Inferior parietal cortex (tissue), 1 donor: ENCODE measurements around the gene TNFRSF18.
A peak's percentile ranks its signal among the peaks of the same experiment; 100 is the strongest.
"Not testable (repeated sequence)": the region's sequence is repeated elsewhere in the genome, so short reads cannot be mapped to it uniquely, and the experiment has no call there.

Source experiments
- DNase-seq: peaks from one replicate; pipeline ENCODE4 v3.0.0-alpha.2; 2016; ENCODE audit errors: extremely low spot score

Gene TNFRSF18

GRCh38 chr1:1199141-1199960 is 7.0 kb downstream of the TNFRSF18 start:
- DNase-seq = no peak

DNA sequence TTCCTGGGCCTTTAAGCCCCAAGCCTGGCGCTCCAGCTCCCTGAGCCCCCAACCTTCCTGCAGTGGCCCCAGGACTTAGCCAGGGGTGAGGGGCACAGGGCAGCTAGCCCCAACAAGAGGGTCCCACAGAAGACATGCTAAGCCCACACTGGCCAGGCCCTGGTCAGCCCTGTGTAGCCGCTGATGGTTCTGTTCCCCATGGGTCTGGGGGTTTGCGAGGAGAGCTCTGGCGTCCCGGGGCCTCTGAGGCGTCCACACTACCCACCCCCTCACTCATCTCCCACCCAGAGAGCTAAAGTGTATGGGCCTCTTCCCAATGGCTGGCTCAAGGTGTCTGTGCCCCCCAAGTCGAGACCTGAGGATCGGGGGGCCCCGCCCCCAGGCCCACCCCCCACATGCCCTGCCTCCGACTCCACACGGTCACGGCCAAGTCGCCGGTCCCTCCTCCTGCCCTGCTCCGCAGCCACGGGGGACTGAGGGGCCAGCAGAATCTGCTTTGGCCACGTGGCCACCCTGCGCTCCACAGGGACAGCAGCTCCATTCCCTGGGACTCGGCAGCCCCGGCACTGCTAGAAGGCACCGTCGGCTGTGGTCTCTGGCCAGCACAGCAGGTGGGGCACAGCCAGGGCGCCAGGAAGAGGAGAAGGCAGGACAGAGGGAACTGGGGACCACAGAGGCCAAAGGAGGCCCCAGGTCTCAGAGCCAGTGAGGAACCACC is 7.8 kb downstream of the TNFRSF18 start:
- no peak for DNase-seq

DNA sequence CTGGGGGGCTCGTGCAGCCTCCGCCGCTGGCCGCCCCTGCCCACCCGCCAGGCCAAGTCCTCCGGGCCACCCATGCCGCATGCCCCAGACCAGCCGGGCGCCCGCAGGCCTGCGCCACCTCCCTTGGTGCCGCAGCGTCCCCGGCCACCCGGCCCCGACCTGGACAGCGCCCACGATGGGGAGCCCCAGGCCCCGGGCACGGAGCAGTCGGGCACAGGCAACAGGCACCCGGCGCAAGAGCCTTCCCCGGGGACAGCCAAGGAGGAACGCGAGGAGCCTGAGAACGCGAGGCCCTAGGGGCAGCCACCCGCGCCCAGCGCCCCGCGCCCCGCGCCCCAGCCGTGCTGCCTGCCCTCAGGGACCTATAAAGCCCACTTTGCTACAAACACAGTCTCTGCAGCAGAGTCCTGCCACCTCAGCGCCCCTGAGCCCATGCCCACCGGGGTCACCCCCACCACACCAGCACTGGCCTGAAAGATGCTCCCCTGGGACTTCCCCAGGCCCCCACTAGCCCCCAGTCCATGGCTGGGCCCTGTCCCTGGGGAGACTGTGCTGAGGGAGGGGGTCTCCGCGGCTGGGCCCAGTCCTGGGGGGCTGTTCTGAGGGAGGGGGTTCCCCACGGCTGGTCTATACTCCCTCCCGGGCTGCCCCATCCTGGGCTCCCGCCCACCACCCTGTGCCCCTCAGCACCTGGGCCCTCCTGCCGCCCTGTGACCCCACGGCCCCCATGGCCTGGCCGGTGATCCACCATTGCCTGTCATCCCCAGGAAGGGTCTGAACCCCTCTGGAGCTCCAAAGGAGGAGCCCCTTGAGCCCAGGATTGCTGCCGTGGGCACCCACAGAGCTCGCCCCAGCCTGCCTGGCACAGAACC is 8.6 kb downstream of the TNFRSF18 start:
- DNase-seq = no peak

DNA sequence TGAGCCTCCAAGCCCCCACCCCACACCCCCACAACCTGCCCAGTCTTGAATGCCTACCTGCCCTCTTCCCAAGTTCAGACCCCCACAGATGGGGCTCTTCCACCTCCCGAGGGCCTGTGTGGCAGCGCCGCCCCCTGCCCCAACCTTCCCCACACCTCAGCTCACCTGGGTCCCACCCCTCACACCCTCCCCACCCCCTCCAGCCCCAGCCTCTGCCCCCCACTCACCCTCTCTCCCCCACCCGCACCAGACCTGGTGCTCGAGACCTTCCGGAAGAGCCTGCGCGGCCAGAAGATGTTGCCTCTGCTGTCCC is 9.2 kb downstream of the TNFRSF18 start:
- DNase-seq = no peak

GRCh38 chr1:1196431-1197187 is 9.8 kb downstream of the TNFRSF18 start:
- DNase-seq = no peak

DNA sequence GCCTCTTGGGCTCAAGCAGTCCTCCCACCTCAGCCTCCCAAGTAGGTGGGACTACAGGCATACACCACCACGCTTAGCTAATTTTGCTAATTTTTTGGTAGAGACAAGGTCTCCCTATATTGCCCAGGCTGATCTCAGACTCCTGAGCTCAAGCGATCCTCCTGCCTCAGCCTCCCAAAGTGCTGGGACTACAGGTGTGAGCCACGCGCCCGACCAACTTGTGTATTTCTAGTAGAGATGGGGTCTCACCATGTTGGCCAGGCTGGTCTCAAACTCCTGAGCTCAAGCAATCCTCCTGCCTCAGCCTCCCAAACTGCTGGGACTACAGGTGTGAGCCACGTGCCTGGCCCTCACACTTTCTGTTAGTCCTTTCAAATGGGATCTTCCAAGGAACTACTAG is 10.7 kb downstream of the TNFRSF18 start:
- not testable (repeated sequence) for DNase-seq

- no peak for DNase-seq
Measured at GRCh38 chr1:1194723-1195122, 11.7 kb downstream of the TNFRSF18 start.

DNA sequence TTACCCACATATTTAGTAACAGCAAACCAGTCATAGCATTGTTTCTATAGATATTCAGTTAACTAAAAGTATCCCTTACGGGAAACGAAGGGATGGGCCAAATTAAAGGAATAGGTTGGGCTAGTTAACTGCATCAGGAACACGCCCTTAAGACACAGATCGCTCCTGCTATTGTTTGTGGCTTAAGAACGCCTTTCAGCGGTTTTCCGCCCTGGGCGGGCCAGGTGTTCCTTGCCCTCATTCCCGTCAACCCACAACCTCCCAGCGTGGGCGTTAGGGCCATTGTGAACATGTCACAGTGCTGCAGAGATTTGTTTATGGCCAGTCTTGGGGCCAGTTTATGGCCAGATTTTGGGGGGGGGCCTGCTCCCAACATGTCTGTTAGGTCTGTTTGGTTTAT is 14.7 kb downstream of the TNFRSF18 start:
- no peak for DNase-seq

- no peak for DNase-seq
Measured at GRCh38 chr1:1189111-1189510, 17.3 kb downstream of the TNFRSF18 start.

GRCh38 chr1:1187938-1188337 is 18.5 kb downstream of the TNFRSF18 start:
- DNase-seq = no peak

DNA sequence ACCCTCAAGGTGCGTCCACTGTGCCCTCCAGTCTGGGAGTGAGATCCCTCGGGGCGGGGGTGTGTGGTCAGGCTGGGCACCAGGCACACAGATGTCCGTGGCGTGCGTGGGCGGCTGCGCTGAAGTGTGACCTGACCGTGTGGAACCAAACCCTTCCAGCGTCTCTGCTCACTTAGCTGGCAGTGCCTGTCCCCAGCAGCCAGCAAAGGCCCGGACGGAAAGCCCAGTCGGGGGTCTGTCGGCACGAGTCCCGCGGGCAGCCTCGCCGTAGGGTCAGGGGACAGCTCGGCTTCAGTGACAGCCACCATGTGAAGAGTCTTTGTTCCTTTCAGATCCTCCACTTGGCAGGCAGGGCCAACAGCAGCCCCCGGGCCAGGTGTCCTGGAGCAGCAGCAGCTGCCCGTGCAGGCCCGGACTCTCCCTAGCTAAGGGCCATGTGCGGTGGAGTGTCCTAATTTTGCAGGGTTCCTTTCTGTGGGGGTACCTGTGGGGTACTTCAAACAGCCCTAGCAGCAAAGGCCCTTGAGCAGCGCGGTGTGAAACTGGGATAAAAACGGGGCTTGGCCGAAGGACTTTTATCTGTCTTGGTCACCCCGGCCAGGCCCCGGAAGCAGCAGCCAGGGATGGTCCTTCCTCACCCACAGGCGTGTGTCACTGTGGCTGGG is 21.2 kb downstream of the TNFRSF18 start:
- DNase-seq = peak; percentile 6

- DNase-seq = no peak
Measured at GRCh38 chr1:1183833-1184775, 22.3 kb downstream of the TNFRSF18 start.

DNA sequence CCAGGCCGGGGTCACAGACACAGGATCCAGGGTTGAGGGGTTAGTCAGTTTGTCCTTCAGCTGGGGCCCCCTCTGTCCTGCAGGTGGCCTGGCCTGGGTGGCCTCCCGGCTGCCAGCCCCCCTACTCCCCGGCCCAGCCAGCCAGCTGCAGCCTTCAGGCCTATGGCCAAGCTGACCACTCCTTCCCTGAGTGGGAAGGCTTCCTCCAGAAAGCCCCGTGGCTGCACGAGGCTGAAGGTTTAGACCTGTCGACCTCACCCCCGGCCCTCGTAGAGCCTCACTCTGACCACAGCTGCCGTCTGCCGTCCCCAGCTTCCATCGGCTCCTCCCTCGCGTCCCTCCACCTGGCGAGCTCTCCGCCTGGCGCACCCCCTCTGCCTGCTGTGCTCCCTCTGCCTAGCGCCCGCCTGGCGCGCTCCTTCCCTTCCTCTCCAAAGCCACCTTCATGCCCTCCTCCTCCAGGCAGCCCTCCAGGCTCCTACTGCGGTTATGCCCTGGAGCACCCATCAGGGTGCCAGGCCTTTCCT is 23.1 kb downstream of the TNFRSF18 start:
- DNase-seq = no peak

DNA sequence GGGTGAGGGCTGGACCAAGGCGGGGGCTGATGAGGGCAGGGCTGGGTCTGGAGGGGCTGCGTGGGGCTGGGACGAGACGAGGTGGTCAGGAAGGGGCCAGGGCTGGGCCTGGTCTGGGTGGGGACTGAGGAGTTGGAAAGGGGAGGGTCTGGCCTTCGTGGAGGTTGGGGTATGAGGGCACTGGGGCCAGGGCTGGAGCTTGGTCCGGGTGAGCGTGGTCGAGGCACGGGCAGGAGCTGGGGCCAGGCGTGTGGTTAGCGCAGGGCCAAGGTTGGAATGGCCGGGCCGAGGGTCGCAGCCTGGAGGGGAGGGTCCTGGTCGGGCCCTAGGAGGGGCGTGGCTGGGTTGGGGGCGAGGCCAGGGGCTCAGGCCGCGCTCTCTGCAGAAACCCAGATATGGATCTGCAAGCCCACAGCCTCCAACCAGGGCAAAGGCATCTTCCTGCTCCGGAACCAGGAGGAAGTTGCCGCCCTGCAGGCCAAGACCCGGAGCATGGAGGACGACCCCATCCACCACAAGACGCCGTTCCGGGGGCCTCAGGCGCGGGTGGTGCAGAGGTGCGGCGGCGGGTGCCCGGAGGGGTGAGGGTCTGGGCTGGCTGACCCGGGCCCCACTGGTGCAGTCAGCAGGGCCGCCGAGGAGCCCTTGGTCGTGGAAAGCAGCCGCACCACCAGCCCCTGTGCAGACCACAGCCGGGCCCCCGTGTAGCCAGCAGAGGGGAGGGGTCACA is 23.7 kb downstream of the TNFRSF18 start:
- DNase-seq = no peak

- no peak for DNase-seq
Measured at GRCh38 chr1:1181938-1182410, 24.4 kb downstream of the TNFRSF18 start.

DNA sequence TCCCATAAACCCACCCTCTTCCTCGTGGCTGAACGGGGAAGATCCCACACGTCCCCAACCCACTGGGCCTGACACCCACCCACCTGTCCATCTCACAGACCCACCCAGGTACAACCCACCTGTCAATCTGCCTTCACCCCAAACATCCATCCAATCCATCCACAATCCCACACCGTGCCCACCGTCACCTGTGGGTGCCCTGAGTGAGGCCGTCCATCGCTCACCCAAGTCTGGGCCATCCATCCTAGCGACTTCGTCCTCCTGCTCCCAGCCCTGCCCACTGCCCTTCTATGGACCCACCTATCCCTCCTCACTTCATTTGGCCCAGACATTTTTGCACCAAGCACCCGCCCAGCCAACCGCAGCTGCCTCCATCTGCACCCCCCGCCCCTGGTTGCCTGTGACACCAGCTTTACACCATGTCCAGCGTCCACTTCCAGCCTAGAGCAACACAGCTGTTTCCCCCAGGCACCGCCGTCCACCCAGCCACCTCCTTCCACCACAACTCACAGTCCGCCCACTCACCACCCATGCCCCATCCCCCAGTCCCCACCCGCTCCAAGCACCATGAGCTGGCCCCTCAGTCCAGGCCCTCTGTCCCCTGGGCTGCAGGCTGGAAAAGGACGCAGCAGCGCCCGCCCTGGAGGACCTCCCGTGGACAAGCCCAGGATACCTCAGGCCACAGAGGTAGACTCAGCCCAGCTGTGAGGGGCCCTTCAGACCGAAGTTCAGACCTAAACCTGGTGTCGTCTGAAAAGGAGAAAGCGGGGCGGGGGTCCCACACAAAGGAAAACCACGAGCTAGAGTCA is 25.1 kb downstream of the TNFRSF18 start:
- DNase-seq = no peak

DNA sequence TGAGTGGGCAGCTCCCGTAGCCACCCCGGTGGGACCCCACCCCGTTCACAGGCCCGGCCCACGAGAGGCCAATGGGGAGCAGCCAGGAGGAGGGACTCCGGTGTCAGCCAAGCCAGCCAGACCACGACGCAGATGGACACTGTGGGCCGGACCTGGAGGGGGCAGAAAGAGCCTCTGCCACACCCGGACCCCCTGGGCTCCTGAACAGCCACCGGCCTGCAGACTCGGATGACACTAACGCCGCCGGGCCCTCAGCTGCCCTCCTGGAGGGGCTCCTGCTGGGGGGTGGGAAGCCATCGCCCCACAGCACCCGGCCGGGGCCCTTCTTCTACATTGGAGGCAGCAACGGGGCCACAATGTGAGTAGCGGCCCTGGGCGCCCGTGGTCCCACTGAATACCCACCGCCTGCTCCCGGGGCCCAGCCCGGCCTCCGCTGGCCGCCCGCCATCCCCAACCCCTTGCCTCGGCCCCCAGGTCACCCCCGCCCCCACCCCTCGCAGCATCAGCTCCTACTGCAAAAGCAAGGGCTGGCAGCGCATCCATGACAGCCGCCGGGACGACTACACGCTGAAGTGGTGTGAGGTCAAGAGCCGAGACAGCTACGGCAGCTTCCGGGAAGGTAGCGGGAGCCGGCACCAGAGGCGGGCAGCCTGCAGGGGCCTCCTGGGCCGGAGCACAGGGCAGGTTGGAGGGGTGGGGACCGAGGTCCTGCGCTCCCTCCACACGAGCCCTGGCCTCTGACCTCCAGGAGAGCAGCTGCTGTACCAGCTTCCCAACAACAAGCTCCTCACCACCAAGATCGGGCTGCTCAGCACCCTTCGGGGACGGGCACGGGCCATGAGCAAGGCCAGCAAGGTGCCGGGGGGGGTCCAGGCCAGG is 26.2 kb downstream of the TNFRSF18 start:
- DNase-seq = no peak
